ENCODE results near the gene E2F1. TPM values are rescaled to one million over a fixed set of nuclear protein-coding genes. Genes with fewer than 3 reads are reported as not detected.
A peak's percentile ranks its signal among the peaks of the same experiment; 100 is the strongest.

Gene E2F1
- total RNA-seq (2012; rRNA removed), result 10.6 and 10.9 TPM in 2 replicates
- polyA plus RNA-seq (2012; rRNA removed), result 14.0 and 14.6 TPM in 2 replicates
- 9.9 and 10.2 TPM in 2 replicates for polyA plus RNA-seq (2012; cell fraction: cytosol; rRNA removed)
- polyA plus RNA-seq (2012; cell fraction: nucleus; rRNA removed; ENCODE audit: low replicate concordance), result 13.7 and 30.1 TPM in 2 replicates
- Bru-seq, nascent RNA, result percentile 49 among the genes with signal in this experiment
- BruChase-seq, experiment 1, labeled RNA remaining after a 6-hour chase, result percentile 45 among the genes with signal in this experiment
- percentile 47 among the genes with signal in this experiment for BruChase-seq, experiment 2, labeled RNA remaining after a 2-hour chase
- long read RNA-seq, transcript E2F1-201 (7 exons, 2,503 nt), result major isoform, 11 of 13 reads
- long read RNA-seq, partial matches to known transcripts, result 2 of 13 reads
- long read RNA-seq, other reads (novel, unspliced or antisense), result 0 of 13 reads

DNA sequence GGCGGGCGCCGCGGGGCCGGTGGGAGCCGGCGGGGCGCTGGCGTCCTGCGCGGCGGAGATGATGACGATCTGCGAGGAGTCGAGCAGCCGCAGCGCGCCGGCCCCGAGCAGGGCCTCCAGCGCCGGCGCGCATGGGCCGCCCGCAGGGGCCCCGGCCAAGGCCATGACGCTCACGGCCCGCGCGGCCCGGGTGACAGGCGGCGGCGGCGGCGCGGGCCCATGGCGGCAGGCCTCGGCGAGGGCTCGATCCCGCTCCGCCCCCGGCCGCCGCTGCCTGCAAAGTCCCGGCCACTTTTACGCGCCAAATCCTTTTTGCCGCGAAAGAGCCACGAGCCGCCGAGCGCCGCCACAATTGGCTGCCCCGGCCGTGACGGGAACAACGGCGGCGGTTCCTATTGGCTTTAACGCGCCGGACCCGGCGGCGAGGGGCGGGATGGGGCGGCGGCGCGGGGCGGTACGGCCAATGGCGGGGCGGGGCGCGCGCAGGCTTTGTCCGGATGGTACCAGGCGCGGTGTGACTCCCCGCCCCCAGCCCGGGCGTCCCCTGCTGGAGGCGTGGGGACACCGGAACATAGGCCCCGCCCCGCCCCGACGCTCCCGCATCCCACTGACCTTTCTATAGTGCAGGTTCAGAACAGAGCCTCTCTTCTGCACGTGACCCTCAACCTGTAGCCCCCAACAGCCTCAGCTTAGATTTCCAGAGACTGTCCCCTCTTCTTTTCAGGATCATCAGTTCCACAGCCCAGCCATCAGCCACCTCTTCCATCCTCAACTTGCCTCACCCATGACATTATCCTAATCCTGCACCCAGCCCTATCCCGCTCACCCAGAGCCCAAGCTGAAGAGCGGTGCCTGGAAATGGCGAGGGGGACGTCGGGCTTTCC, at the start of gene E2F1:
Gene E2F1 (minus strand): TSS at position 286 of the 884 bp plus-strand sequence. CDS start 121 bp downstream, at position 165.
- ATAC-seq (ENCODE audit: low read depth) (peak; percentile 100), DNase-seq (peak; percentile 84)
- intact Hi-C loops (cut with micrococcal nuclease) (no loop called here), dilution Hi-C loops (cut with HindIII; ENCODE audit: low sequenced_read_pairs, unreplicated experiment) (no loop called here), in situ Hi-C loops (cut with MboI; ENCODE audit: low sequenced_read_pairs) (no loop called here)
- H3K56ac ChIP-seq (ENCODE audit: extremely low read depth, insufficient read depth, low read length), result no peak within 1 kb of the TSS
- H2BK5ac ChIP-seq (ENCODE audit: low read depth, low read length, poor library complexity, severe bottlenecking), result no peak within 1 kb of the TSS
- H4K91ac ChIP-seq (ENCODE audit: insufficient read depth, low read depth, low read length), result 0 out of 2 replicates have a peak within 1 kb of the TSS, but pooled peaks have one; percentile 50
- H3K79me1 ChIP-seq (ENCODE audit: low read depth in 1 of 2, low read length in 2 of 2), result peaks cover 7 to 34% of the 10 kb centered on the region in 2 experiments; a peak in 2 of 4 replicates
- H2BK120ac ChIP-seq (ENCODE audit: low read depth, low read length), result no peak within 1 kb of the TSS
- 0 out of 2 replicates have a peak, but pooled peaks cover 13% of the 10 kb centered on the region for H3K9me1 ChIP-seq (ENCODE audit: insufficient read depth, low read length)
- H3K36me3 ChIP-seq (ENCODE audit: control insufficient read depth, insufficient read depth, low read length), result no peaks in the 10 kb centered on the region
- no peaks in the 10 kb centered on the region for H3K27me3 ChIP-seq (ENCODE audit: control insufficient read depth, insufficient read depth, low read length)
- peaks cover 8% of the 10 kb centered on the region; the same call in 1 of the 2 replicates for H4K20me1 ChIP-seq (ENCODE audit: insufficient read depth, low read length)
- peak within 1 kb of the TSS; percentile 91 for H3K14ac ChIP-seq (replicated peaks; ENCODE audit: low read depth, low read length)
- peak within 1 kb of the TSS; percentile 65 for H2AK5ac ChIP-seq (ENCODE audit: low read depth, low read length)
- H3K9me3 ChIP-seq (ENCODE audit: control insufficient read depth, insufficient read depth, low read length), result no peaks in the 10 kb centered on the region
- H3K4me1 ChIP-seq (ENCODE audit: control insufficient read depth, insufficient read depth, low read length), result peaks cover 9% of the 10 kb centered on the region
- peak within 1 kb of the TSS; percentile 49; the same call in 1 of the 2 replicates for H3K27ac ChIP-seq (ENCODE audit: insufficient read depth, low read length)
- H3K18ac ChIP-seq (ENCODE audit: low read depth, low read length), result no peak within 1 kb of the TSS
- peak within 1 kb of the TSS; percentile 82 for H3K23ac ChIP-seq (ENCODE audit: low read depth, low read length)
- H4K5ac ChIP-seq (ENCODE audit: low read depth, low read length), result peak within 1 kb of the TSS; percentile 92
- H3K4me3 ChIP-seq (ENCODE audit: insufficient read depth, low read depth, low read length), result peak within 1 kb of the TSS; percentile 52
- peak within 1 kb of the TSS; percentile 74 for H3K4ac ChIP-seq (ENCODE audit: low read depth, low read length)
- WGBS, 2 experiments (ENCODE audit: extremely low coverage in 2 of 2, insufficient read length in 1 of 2), result 0% methylated on average over 65 of the region's 101 CpGs; no CpG with 5 or more reads in 1 of the 2 experiments
- H2AFZ ChIP-seq (replicated peaks; ENCODE audit: low read length, poor library complexity), result peak within 1 kb of the TSS; percentile 93
- H2BK15ac ChIP-seq (ENCODE audit: low read depth, low read length), result no peak within 1 kb of the TSS
- CTCF ChIA-PET, result no interaction called here
- H3K9ac ChIP-seq (ENCODE audit: low read depth, low read length), result peak within 1 kb of the TSS; percentile 81
- POLR2A ChIA-PET (ENCODE audit: unreplicated experiment), result no interaction called here
- no peak within 1 kb of the TSS for H2BK20ac ChIP-seq (ENCODE audit: low read depth, low read length)
- BruUV-seq (replicated peaks), result no TSS peak
- peak within 1 kb of the TSS; percentile 95 for H3K4me2 ChIP-seq (ENCODE audit: low read depth, low read length)
- peak within 1 kb of the TSS; percentile 93 to 96 for H4K8ac ChIP-seq (ENCODE audit: low read depth in 2 of 2, low read length in 2 of 2)
- peak within 1 kb of the TSS; percentile 92 for H2AK9ac ChIP-seq (replicated peaks; ENCODE audit: low read depth, low read length, poor library complexity)
- TF ChIP-seq POLR2A (IDR thresholded peaks at IDR 0.05; ENCODE audit: low read depth, low read length) (no peak), MAZ (IDR thresholded peaks at IDR 0.05; ENCODE audit: borderline replicate concordance, low read depth, low read length) (peak; percentile 63; the same call in 1 of the 2 replicates), USF2 (IDR thresholded peaks at IDR 0.05; ENCODE audit: low read depth, low read length) (peak; percentile 86)
- TF ChIP-seq, protein P1, sequence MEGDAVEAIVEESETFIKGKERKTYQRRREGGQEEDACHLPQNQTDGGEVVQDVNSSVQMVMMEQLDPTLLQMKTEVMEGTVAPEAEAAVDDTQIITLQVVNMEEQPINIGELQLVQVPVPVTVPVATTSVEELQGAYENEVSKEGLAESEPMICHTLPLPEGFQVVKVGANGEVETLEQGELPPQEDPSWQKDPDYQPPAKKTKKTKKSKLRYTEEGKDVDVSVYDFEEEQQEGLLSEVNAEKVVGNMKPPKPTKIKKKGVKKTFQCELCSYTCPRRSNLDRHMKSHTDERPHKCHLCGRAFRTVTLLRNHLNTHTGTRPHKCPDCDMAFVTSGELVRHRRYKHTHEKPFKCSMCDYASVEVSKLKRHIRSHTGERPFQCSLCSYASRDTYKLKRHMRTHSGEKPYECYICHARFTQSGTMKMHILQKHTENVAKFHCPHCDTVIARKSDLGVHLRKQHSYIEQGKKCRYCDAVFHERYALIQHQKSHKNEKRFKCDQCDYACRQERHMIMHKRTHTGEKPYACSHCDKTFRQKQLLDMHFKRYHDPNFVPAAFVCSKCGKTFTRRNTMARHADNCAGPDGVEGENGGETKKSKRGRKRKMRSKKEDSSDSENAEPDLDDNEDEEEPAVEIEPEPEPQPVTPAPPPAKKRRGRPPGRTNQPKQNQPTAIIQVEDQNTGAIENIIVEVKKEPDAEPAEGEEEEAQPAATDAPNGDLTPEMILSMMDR (conservative IDR thresholded peaks at IDR 0.05; ENCODE audit: low read depth, low read length), result peak; percentile 30; the same call in 1 of the 2 replicates
